Measurements from ENCODE around the gene PNCK.

Gene PNCK

DNA sequence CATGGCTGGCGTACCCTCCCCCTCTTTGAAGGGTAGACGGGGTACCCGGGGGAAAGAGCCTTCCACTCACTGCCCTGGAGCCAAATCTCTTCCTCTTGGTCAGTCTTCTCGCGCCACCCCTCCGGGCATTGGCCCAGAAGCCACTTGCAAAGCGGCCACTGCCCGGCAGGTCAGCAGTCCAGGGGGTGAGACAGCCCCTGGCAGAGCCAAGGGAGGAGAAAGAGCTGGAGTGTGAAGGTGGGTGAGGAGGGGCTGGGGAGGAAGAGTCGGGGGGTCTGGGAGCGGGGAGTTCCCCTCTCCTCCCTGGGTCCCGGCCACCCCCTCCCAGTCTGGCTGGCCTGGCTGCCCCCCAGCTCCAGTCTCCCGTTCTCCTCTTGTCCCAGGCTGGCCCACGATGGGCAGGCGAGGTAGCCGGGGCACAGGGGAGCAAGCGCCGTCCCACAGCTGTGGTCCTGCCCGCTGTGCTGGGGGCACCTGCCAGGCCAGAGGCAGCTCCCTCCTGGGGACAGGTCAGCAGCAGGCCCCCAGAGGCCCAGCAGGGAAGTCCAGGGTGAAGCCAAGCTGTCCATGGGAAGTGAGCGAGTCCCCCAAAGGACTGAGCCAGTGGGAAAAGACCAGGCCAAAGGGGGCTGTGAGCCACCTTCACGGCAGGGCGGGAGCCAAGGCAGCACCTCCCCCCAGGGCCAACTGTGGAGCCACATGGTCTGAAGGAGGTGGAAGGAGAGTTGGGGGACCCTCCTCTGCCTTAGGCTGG lies 48.2 kb downstream of the PNCK start:
- DNase-seq: no peak

DNA sequence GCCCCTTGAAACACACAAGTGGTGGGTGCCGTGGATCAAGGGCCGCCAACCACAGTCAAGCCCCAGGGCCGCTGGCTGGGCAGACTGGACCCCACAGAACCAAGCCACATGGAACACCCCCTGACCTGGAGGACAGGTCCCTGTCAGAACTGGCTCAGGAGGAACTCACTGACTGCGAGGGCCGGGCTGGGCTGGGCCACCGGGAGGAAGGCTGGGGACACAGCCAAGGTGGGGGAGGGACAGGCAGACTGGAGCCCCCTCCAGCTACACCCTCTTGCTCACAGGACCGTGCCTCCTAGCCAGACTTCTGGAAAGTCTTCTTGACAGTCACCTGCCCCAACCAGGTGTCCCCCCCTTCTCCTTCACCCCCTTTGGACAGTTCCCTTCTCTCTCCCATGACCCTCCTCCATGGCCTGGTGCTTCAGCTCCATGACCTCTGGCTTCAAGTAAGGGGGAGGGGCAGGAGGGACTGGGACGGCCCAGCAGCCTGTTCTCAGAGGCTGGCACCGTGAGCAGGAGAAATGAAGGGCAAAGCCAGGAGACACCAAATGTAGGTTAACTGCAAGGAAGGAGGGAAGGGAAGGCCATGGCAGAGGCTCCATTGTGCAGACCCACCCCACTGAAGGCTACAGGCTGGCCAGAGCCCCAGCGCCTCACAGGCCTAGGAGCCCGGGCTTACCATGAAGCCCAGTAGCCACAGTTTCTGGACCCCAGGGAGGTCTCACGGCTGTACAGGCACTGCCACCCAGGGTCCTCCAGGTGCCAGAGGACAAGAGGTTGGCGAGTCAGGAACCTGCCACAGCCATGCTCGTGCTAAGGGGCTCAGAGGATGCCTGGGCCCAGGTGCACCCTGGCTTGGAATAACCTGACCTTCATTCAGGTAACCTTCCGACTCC lies 49.2 kb downstream of the PNCK start:
- no peak for DNase-seq

DNA sequence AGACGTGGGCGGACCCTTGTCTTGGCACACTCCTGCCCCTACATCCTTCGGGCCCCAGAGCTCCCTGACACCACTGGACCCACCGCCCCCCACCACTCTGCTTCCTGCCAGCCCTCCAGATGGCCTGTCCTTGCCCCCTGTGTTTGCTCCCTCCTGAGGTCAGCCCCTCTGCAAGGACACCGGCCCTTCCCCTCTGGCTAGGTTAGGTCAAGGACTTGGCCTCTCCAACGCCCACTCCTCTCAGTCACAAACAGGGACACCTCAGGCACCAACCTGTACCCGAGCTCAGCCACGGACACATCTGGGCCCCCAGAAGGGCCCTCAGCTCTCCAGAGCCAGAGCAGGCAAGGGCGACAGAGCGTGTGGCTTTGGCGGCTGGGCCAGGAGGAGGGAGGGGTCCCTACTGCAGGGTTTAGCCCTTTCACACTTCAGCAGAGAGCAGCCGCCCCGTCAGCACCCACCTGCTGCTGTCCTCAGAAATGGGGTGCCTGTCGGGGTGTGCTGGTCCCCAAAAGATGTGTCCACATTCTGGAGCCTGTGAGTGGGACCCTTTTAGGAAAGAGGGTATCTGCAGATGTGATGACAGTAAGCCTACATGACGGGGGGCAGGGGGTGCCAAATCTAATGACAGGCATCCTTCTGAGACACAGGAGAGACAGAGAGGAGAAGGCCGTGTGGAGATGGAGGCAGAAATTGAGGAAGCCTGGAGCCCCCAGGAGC lies 50.1 kb downstream of the PNCK start:
- DNase-seq: no peak

DNA sequence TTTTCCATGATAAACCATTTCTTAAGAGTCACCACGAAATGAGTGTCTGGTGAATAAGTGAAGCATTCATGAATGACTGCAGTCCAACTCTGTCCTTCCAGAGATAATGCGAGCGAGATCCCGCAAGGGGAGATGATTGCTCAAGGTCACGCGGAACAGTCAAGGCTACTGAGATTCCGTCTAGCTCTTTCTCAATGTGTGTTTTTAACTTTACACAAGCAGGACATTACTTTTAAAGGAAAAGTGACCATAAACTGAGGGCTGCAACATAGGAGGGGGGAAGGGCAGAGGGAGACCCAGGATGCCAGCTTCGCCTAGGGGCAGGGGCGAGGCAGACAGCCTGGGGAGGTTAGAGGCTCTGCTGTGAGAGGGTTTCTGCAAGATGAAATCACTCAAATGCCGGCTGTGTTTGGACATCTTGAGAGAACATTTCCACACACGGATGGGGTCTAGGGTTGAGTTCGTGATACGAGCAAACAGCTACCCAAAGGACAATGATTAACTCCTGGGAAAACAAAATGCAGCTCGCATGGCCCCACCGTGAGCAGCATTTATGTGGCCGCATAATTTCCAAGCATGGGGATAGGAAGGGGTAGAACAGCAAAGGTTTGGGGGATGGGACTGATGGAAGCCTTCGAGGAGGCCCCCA lies 50.8 kb downstream of the PNCK start:
- DNase-seq: no peak

DNA sequence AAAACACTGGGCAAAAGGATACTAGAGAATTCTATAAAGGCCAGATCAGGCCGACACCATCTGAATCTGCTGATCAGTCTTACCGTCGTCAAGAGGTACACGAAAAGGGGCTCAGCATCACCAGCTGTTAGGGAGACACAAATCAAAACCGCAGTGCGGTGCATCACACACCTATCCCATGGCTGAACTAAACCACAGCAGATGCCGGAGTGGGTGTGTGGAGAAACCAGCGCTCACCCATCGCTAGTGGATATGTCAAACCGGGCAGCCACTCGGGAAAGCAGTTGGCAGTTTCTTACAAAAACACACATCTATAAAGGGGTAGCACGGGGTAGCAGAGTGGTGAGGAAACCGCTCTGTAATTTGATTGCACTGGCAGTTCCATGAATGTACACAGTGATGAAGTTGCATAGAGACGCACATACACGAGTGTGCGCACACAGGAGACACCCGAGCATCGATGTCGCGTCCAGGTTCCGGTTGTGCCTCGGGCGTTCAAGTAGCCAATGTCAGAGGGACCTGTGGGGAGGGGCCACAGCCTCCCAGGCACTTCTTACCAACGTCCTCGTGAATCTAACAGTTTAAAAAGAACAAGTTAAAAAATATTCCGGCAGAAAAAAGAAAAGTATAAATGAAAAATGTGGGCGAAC lies 51.5 kb downstream of the PNCK start:
- no peak for DNase-seq

DNA sequence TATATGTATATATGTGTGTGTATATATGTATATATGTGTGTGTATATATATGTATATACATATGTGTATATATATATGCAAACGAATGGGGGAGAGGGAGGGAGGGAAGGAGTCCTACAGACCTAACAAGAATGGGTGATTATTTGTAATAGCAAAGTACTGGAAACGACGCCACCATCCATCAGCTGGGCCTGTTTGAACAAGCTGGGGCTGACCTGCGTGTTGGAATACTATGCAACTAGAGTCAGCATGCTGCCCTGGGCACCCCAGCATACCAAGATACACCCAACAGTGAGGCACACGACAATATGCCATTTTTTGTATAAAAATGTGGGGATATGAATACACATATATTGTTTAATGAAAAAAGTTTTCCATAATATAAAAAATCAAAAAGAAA lies 53.0 kb downstream of the PNCK start:
- DNase-seq: no peak
